Neutrophil (primary cell): Measurements from ENCODE around the gene RIMKLB.
"Not testable (repeated sequence)": the region's sequence is repeated elsewhere in the genome, so short reads cannot be mapped to it uniquely, and the experiment has no call there.

ENCODE experiments used
- H3K27ac ChIP-seq: fragments of 200-600 bp; sonication (generic); 2 replicates; pipeline ENCODE4 v1.5.1; 2016; ENCODE audit warnings: mild to moderate bottlenecking, moderate library complexity
- H3K27me3 ChIP-seq: fragments of 200-600 bp; sonication (generic); 2 replicates; pipeline ENCODE4 v1.6.0; 2016; ENCODE audit warnings: mild to moderate bottlenecking
- H3K36me3 ChIP-seq: fragments of 200-600 bp; sonication (generic); 2 replicates; pipeline ENCODE4 v1.5.1; 2017
- H3K4me1 ChIP-seq, 2 experiments: fragments of 200-600 bp in 1 of 2; sonication (generic) in 1 of 2; 1 replicate in 1 of 2; 2 replicates in 1 of 2; pipeline versions ENCODE4 v1.5.1 to v1.6.1; 2013 to 2016; ENCODE audit warnings: low read depth in 1 of 2, low read length in 1 of 2, mild to moderate bottlenecking in 1 of 2, moderate library complexity in 1 of 2; ENCODE audit not compliant: control insufficient read depth in 1 of 2, insufficient read depth in 1 of 2
- H3K4me3 ChIP-seq, 2 experiments: fragments of 200-600 bp in 1 of 2; sonication (generic) in 1 of 2; 1 replicate in 1 of 2; 2 replicates in 1 of 2; pipeline ENCODE4 v1.5.1; 2013 to 2016; ENCODE audit warnings: low read depth in 1 of 2, low read length in 1 of 2, mild to moderate bottlenecking in 1 of 2, moderate library complexity in 1 of 2
- H3K9me3 ChIP-seq: fragments of 200-600 bp; sonication (generic); 2 replicates; pipeline ENCODE4 v1.5.1; 2016
- CTCF ChIP-seq: fragments of 200-600 bp; sonication (generic); IDR thresholded peaks from 2 replicates; pipeline ENCODE4 v1.5.1; 2016; ENCODE audit warnings: antibody characterized with exemption

Gene RIMKLB

GRCh38 chr12:8817856-8818255 is 120.1 kb downstream of the RIMKLB start:
- peaks cover 38 to 45% of the 10 kb centered on the region in 2 experiments for H3K4me1 ChIP-seq
- H3K4me3 ChIP-seq = no peak overlapping the region
- TF ChIP-seq CTCF = no peak
- H3K27ac ChIP-seq = no peak overlapping the region
- H3K9me3 ChIP-seq = no peaks in the 10 kb centered on the region
- H3K36me3 ChIP-seq = no peaks in the 10 kb centered on the region
- no peaks in the 10 kb centered on the region for H3K27me3 ChIP-seq

- Histone ChIP-seq H3K9me3 (no peaks in the 10 kb centered on the region), H3K27me3 (no peaks in the 10 kb centered on the region), H3K4me1 (peaks cover 38 to 52% of the 10 kb centered on the region in 2 experiments), H3K27ac (no peak overlapping the region), H3K4me3 (no peak overlapping the region), H3K36me3 (no peaks in the 10 kb centered on the region)
- TF ChIP-seq CTCF = no peak
Observed at GRCh38 chr12:8818526-8818925, 120.7 kb downstream of the RIMKLB start.

GRCh38 chr12:8819666-8819980 is 121.8 kb downstream of the RIMKLB start:
- H3K36me3 ChIP-seq = no peaks in the 10 kb centered on the region
- H3K9me3 ChIP-seq = no peaks in the 10 kb centered on the region
- TF ChIP-seq CTCF = no peak
- peaks cover 38 to 47% of the 10 kb centered on the region in 2 experiments for H3K4me1 ChIP-seq
- H3K4me3 ChIP-seq = no peak overlapping the region
- H3K27ac ChIP-seq = peak overlapping the region; percentile 63
- H3K27me3 ChIP-seq = no peaks in the 10 kb centered on the region

- H3K36me3 ChIP-seq, H3K27ac ChIP-seq, H3K4me3 ChIP-seq, H3K27me3 ChIP-seq, H3K9me3 ChIP-seq: not testable (repeated sequence)
- H3K4me1 ChIP-seq = peaks cover 38 to 47% of the 10 kb centered on the region in 2 experiments
Observed at GRCh38 chr12:8820676-8821407, 123.1 kb downstream of the RIMKLB start.

GRCh38 chr12:8821591-8821990 is 123.8 kb downstream of the RIMKLB start:
- Histone ChIP-seq H3K27me3 (no peaks in the 10 kb centered on the region), H3K4me1 (peaks cover 32 to 41% of the 10 kb centered on the region in 2 experiments), H3K9me3 (no peaks in the 10 kb centered on the region), H3K36me3 (no peaks in the 10 kb centered on the region), H3K4me3 (no peak overlapping the region), H3K27ac (no peak overlapping the region)
- TF ChIP-seq CTCF = no peak

- Histone ChIP-seq H3K4me3 (no peak within 1 kb of the TSS), H3K27ac (no peak within 1 kb of the TSS), H3K36me3 (no peaks in the 10 kb centered on the region), H3K9me3 (no peaks in the 10 kb centered on the region), H3K4me1 (peaks cover 25 to 34% of the 10 kb centered on the region in 2 experiments), H3K27me3 (no peaks in the 10 kb centered on the region)
- TF ChIP-seq CTCF = no peak
Observed at GRCh38 chr12:8822298-8822697, 124.5 kb downstream of the RIMKLB start, which contains the start of gene A2ML1. TSS of gene A2ML1 (plus strand) at chr12:8822621. CDS start at chr12:8822652, 31 bp downstream.
